HG03521 (cell line): ENCODE data around the gene PRKAG2.

Experiments used
- ATAC-seq: cut with Tn5 transposase; IDR thresholded peaks from one replicate; pipeline ENCODE4 v1.9.1; 2021; ENCODE audit warnings: mild to moderate bottlenecking, moderate library complexity; ENCODE audit not compliant: unreplicated experiment

Gene PRKAG2

DNA sequence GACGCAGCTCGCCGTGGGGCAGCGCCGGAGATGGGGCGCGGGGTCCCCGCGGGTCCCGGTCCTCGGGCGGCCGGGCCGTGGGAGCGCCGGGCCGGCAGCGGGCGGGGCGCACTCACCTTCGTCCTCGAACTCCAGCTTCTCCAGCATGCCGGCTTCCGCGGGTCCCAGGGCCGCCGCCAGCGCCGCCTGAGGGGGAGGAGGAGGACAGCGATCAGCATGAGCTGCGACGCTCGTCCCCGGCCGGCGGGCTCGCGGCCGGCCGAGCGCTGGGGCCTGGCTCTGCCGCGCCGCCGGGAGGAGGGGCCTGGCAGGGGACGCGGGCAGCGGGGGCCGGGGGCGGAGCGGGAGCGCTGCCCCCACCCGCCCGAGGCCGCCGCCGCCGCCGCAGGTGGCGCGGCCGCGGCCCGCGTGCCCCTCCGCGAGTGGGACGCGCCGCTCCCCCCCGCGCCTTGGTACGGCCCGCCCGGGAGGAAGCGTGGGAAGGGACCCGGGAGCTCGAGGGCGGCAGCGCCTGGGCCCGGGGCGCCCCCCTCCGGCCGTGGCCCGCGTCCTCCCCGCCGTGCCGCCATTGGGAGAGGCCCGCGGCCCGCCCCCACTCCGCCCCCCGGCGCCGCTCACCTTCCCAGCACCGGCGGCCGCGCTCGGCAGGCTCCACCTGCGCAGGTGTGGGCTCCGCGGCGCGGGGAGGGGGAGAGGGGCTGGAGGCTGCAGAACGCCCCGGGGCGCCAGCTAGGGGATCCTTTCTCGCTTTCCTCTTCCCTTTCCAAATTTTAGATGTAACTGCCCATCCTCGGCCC is 244.8 kb downstream of the PRKAG2 start:
- peak; percentile 71 for ATAC-seq

DNA sequence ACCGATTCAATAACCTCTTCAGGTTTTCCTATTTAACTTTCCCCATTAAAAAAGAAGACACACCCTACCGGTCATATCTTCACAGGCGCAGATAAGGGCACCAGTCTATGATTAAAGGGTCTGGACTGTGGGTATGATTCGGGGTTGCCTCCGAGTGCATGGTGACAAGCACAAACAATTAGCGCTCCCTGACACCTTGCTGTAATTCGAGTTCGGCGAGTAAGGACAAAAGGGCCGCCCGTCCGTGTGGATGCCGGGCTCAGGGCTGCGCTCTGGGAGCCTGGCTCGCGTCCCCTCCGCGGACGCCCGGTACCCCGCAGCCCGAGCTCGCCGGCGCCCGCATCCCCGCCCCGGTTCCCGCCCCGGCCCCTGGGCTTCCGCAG is 245.4 kb downstream of the PRKAG2 start:
- ATAC-seq = peak; percentile 26

DNA sequence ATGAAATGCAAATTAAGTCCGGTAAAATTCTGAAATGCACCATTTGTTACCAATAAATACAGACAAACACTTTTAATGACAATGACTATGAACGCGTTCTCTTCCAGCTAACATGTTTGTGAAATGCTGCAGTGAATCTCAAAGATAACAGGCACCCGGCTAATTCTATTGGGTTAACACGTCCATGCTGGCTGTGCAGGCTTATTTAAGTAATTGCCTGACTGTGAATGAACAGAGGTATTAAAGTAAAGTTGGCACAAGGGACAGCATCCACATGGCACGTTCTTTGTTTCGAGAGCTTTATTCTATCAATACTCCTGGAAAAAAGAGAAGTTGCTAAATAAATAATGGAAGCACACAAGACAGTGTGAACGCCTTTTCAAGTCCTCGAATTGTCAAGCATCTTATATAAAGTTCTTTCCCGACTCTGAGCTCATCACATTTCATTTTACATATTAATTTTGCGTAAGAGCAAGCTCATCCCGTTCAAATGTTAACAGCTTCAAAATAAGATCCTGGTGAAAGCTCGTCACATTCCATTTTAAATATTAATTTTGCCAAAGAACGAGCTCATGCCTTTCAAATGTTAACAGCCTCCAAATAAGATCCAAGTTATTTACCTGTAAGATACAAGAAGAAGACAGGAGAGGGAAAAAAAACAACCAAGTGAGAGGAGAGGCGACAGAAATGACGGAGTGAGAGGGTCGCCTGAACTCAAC is 245.9 kb downstream of the PRKAG2 start:
- no peak for ATAC-seq

DNA sequence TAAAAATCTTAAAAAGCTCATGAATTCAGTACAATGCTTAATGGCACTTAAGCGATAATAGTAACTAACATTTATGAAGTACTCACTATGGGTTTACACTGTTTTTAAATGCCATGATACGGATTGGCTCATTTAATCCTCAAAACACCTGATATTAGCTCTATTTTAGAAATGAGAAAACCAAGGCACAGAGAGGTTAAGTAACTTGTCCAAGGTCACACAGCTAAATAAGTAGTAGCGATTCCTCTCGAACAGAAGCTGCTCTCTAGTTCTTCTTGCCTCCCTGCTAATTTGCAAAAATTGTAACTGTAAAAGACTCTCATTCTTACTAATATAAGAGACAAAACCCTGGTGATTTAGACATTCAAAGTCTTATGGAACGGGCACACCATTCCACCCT is 246.6 kb downstream of the PRKAG2 start:
- no peak for ATAC-seq

DNA sequence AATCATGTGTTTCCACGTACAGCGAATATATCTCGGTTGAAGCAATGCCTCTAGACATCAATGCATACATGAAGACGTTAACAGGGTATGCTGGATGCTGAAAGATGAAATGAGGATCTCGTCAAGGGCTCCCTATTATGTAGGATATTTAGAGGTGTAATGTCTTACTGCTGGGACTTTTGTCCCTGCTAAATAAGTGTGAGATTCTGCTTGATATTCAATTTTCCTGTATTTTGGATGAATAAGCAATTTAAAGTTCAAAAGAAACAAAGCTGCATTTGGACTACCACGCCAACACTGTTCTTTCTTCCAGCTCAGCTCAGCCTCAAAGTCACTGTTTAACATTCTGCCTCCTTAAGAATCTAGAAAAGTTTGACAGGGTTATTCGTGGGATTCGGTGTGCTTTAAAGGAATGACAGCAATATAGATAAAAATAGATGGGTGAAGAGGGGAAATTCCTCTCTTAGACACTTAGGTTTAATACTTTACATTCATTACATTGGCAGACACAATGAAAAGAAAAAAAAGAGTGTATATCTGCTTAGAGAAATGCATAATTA is 247.1 kb downstream of the PRKAG2 start:
- no peak for ATAC-seq

DNA sequence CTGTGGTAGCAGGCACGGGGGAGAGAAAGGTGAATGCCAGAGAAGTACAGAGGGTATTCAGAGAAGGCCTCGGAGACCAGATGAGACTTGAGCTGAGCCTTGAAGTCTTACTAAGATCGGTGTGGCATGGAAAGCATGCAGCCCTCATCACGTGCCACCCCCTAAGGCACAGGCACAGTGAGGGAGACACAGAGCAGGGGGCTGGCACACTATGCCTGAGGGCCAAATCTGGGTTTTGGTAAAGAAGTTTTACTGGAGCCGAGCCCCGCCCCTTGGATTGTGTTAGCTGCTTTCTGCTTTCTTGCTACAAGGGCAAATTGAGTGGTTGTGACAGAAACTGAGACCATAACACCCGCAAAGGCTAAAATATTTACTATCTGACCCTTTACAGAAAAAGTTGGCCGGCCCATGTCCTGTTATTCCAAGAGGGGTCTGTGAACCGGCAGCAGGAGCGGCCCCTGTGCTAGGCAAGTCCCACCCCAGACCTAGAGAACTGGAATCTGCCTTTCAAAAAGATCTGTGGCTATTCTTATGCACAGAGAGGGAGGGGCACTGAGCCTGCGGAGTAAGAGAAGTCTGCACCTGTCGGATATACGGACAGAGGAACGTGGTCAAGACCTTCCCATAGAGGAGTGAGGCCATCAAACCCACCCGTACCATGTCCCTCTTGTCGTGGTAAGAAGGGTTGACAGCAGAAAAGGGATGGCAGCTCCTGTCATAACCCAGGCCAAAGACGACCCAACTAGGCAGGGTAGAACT is 247.9 kb downstream of the PRKAG2 start:
- ATAC-seq = no peak

DNA sequence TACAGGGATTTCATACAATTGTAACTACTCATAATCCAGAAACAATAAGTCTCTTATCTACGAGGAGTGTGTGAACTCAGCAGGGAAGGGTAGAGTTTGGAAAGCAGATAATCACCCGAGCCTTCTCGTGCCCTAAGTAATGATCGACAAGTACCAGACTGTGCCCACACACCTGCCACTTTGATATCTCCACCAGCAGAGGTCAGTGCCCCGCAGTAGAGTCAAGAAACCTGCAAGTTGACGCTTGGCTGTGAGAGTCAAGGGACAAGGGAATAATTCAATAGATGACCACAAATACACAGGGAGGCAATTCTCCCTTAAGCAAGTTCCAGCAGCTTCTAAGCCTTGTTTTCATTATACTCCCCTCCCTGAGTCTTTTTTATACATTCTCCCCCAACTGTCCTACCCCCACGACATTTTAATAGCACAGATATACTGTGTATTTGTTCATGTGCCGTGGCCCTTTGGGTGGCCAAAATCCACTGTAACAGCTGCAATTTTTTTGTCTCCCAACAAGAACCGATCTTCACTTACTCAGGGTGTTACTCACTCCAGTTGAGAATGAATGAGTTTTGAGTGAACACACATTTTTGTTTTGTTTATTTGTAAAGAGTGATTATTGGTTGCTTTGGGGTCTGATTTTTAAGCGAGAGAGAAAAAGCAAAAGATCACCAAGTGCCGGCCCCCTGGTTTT is 250.3 kb downstream of the PRKAG2 start:
- ATAC-seq = no peak

DNA sequence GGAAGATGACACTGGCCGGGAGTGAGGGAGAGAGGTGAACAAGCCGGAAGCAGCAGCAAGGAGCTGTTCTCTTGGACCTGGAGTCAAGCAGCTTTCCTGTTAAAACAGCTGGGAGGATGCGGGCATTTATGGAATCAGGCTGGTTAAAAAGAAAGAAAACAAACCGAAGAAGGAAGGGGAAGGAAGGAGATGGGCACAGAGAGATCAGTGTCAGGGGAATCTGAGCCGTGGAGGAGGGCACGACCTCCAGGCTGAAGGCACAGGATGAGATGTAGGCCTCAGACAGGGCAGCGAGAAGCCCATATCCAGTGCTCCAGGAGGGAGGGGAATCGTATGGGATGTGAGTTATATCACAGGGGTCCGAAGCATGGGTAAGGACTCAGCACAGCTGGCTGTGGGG is 251.3 kb downstream of the PRKAG2 start:
- ATAC-seq = no peak

DNA sequence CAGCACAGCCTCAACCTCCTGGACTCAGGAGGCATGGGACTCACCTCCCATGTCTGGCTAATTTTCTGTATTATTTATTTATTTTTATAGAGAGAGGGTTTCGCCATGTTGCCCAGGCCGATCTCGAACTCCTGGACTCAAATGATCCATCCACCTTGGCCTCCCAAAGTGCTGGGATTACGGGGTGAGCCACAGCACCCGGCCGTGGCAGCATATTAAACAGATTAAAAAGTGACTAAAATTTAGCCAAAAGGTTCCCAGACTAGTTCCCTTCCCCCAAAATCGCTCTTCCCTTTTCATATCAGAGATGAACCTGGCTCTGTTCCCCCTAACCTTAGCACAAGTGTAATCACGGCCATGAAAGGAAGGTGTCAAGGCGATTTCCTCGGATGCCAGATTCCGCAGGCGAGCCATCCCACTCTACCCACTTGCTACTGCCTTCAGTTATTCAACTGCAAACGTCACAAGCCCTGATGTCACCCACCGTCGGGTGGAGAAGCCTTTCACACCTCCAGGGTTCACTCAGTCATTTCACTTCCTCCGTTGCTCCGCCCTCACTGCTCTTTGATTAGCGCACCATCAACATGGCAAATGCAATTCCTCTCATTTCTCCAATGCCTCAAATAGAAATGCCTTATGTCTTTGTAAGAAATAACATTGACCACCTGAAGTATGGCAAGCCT is 252.5 kb downstream of the PRKAG2 start:
- no peak for ATAC-seq

DNA sequence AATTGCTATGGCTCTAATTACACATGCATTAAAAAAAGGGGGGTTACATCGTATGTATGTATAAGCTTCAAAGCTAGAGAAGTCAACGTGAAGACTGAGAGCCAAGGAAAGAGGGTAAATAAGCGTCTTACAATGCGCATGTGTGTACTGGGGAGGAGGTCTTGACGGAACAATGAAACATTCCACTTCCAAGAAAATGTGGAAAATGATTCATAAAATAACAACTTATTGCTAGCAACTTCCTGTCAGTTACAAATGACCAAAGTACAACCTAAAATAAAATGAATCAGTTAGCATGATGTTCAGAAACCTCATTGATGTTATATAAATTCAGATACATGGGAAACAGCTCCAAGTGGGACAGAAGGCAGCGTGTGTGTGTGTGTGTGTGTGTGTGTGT is 253.1 kb downstream of the PRKAG2 start:
- ATAC-seq = no peak

DNA sequence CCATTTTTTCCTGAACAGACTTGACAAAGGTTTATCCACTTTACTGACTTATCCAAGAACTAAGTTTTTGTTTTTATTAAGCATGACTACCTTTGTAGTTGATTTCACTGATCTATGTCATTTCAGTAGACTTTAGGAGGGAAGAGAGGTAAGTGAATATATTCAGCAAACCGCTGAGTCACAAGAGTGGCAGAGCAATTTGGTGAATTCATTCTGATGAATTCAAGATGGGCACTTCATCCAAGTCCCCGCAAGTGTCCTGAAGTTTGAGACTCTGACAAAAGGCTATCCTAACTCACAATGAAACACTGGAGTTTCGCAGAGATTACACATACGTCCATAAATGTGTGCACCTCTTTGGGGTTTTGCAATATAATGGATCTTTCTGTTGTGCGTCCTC is 255.0 kb downstream of the PRKAG2 start:
- ATAC-seq = no peak

DNA sequence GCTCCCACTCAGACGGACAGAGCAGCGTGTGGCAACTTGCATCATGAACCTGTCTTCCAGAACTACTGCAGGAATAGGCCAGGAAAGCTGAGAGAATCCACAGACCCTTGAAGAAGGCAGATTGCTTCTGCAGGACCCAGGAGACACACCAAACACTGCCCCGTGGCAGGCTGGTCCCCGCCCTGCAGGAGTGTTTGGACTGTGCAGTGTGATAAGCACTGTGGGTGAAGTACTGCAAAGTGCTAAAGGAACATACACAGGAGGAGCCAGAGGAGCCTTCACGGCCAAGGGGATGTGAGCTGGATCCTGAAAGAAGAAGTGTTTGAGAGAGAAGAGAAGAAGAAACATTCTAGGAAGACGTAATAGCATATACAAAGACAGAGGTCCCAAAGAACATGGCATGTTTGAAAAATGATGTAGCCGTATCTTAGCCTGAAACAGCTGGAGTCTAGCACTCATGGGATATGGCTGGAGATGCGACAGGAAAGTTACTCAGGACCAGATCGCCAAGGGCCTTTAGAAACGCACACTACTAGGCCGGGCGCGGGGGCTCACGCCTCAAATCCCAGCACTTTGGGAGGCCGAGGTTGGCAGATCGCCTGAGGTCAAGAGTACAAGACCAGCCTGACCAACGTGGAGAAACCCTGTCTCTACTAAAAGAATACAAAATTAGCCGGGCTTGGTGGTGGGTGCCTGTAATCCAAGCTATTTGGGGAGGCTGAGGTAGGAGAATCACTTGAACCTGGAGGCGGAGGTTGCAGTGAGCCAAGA is 260.3 kb downstream of the PRKAG2 start:
- ATAC-seq = no peak

DNA sequence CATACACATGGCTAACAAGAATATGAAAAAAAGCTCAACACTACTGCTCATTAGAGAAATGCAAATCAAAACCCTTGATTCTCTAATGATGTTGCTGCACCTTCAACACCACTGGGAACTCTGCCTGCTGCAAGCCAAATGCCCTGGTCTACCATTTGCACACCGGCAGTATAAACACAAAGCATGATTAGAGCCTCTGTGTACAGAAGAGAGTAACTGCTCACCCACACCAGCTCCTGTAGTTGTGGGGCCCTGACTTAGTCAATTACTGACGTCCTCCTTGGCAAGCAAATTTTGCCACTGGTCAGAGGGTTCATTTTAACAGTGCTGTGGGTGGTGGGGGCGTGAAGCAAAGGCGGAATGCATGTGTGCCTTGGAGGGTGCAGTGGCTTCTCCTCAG is 261.1 kb downstream of the PRKAG2 start:
- ATAC-seq = no peak

DNA sequence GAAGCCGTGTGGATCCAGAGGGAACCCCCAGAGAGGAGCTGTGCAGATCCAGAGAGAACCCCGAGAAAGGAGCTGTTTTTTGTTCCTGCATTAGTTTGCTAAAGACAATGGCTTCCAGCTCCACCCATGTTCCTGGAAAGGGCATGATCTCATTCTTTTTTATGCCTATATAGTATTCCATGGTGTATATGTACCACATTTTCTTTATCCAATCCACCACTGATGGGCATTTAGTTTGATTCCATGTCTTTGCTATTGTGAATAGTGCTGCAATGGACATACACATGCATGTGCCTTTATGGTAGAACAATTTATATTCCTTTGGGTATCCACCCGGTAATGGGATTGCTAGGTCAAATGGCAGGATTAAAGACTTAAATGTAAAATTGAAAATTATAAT is 261.9 kb downstream of the PRKAG2 start:
- ATAC-seq = no peak

DNA sequence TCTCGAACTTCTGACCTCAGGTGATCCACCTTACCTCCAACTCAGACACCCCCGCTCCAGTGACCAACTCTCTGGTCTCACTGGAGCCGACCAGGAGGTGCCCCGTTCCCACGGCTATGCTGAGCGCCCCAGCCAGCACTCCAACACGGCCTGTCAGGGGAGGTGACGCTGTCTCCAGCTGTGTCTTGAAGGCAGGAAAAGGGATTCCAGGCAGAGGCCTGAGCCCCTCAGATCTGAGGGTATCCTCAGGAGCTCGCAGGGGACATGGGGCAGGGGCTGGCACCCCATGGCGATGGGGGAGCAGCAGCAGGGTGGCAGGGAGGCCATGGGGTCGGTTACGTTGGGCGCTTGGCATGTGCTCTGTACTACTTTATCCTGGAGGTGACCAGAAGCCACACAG is 262.9 kb downstream of the PRKAG2 start:
- no peak for ATAC-seq

DNA sequence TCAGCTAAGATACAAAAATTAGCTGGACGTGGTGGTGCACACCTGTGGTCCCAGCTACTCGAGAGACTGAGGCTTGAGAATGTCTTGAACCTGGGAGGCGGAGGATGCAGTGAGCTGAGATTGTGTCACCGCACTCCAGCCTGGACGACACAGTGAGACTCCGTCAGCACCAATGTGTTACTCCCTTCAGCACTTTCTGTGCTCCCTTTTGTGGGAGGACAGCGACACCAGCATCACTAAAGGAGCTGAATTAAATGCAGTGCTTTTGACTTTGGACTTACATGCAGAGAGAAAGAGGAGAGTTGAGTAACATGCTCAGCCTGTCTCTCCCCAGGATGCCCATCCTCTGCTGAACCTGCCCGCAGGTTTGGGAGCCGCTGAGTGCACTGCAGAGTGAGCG is 265.0 kb downstream of the PRKAG2 start:
- no peak for ATAC-seq

DNA sequence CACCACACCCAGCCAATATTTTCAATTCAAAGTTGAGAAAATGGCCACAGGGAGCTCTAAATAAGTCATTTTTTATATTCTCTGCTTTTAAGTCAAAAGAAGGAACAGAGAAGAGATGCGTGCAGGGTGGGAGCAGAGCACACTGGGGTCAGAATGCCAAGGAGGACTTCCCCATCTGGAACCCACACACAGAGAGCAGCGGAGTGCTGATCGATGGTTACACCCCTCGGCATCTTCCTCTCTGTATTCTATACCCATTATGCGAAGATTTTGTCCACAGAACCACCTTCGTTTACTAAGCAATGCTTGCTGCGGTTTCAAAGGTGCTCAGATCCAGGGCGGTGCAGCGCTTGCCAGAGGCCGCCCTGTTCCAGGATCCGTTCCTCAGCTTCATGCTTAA is 265.9 kb downstream of the PRKAG2 start:
- ATAC-seq = no peak

DNA sequence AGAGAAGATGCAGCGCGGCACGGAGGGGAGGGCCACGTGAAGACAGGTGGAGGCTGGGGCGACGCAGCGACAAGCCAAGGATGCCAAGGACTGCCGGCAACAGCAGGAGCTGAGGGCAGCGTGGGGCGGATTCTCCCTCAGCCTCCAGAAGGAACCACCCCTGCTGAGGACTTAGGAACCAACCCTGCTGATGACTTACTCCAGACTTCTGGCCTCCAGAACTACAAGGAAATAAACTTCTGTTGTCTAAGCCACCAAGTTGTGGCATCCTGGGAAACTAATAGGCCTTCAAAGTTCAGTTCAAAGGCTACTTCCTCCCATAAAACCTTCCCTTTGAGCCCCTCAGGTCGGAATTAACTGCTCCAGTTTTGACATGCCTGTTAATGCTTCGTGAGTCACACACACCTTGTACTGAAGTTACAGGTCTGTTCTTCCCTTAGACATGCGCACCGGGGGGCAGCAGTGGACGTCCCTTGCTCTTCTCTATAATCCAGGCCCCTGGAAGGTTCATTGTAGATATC is 268.8 kb downstream of the PRKAG2 start:
- no peak for ATAC-seq

DNA sequence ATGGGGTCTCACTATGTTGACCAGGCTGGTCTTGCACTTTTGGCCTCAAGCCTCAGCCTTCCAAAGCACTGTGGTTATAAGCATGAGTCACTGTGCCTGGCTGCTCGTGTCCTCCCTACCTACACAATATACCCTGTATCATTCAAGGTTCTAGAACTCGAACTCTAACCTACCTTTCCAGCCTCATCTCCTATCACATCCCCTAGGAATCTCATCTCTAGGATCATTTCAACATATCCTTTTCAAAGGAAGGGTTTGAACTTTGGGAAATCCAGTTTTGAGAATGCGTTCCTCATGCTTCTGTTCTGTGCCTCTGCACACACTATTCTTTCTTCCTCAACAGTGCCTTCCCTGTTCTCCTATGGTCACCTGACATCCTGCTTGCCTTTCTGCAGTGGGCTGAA is 269.4 kb downstream of the PRKAG2 start:
- ATAC-seq = no peak
